HepG2 (cell line): ENCODE data around the gene ART1. TPM values are rescaled to one million over a fixed set of nuclear protein-coding genes. Genes with fewer than 3 reads are reported as not detected.

Source experiments
- ATAC-seq: fragments of 200-7000 bp; cut with Tn5 transposase; 3 replicates; pipeline ENCODE4 v1.9.1; 2020; ENCODE audit warnings: mild to moderate bottlenecking, moderate library complexity
- BruUV-seq: library from RNA; stranded (reverse); fragments of 400-500 nt; replicated peaks from 2 replicates; lab custom pipeline; 2021; lab: Mats Ljungman, UMichigan
- CTCF ChIA-PET: fragments of 300-600 bp; formaldehyde crosslinking; extraction: SDS; loops from one replicate; lab custom pipeline; 2021; ENCODE audit warnings: low total read pairs, inconsistent platforms, low intra/inter-chr PET ratio; lab: Yijun Ruan, JAX
- POLR2A ChIA-PET: fragments of 350-600 bp; sonication (Branson Sonifier 250); formaldehyde crosslinking; loops from one replicate; lab custom pipeline; 2020; ENCODE audit warnings: antibody characterized with exemption, inconsistent platforms; lab: Yijun Ruan, JAX
- DNase-seq: peaks from one replicate; pipeline ENCODE4 v3.0.0-alpha.2; 2015; ENCODE audit warnings: low spot score
- FAIRE-seq: peaks from 3 replicates; lab custom pipeline; 2011; peaks lifted over from hg19 to GRCh38; lab: Jason Lieb, UNC
- H2AFZ ChIP-seq: one replicate; pipeline ENCODE4 v1.6.1; 2011; ENCODE audit warnings: low read length, inconsistent platforms
- H3K27ac ChIP-seq: fragments of 300-600 bp; 3 replicates; pipeline ENCODE4 v1.8.0; 2011; ENCODE audit warnings: mixed run types, mild to moderate bottlenecking, mixed read lengths, low read length, inconsistent platforms; ENCODE audit not compliant: insufficient read depth; ENCODE audit errors: extremely low read length
- H3K27me3 ChIP-seq, 2 experiments: fragments of 200-600 bp in 1 of 2; 2 replicates in 1 of 2; 3 replicates in 1 of 2; pipeline versions ENCODE4 v1.6.0 to v1.8.0; 2011; ENCODE audit warnings: low read length in 2 of 2, mild to moderate bottlenecking in 2 of 2, moderate library complexity in 2 of 2, inconsistent platforms in 1 of 2; ENCODE audit not compliant: insufficient read depth in 2 of 2, control insufficient read depth in 1 of 2
- H3K36me3 ChIP-seq, 2 experiments: fragments of 200-600 bp in 1 of 2; replicated peaks in 1 of 2; 2 replicates in 1 of 2; 3 replicates in 1 of 2; pipeline versions ENCODE4 v1.5.1 to v1.8.0; 2011; ENCODE audit warnings: low read length in 2 of 2, inconsistent platforms in 1 of 2; ENCODE audit not compliant: insufficient read depth in 2 of 2, control insufficient read depth in 1 of 2
- H3K4me1 ChIP-seq: 2 replicates; pipeline ENCODE4 v1.5.1; 2012; ENCODE audit warnings: low read length, inconsistent platforms; ENCODE audit not compliant: insufficient read depth
- H3K4me2 ChIP-seq: 2 replicates; pipeline ENCODE4 v1.6.0; 2011; ENCODE audit warnings: low read depth, low read length, inconsistent platforms
- H3K4me3 ChIP-seq, 3 experiments: fragments of 200-600 bp in 1 of 3; sonication (generic), shearing (Covaris generic) in 1 of 3; replicated peaks in 1 of 3; 2 replicates each; pipeline ENCODE4 v1.5.1; 2011 to 2016; ENCODE audit warnings: low read length in 3 of 3, inconsistent platforms in 2 of 3, low read depth in 2 of 3, mild to moderate bottlenecking in 2 of 3, control low read depth in 1 of 3, mixed read lengths in 1 of 3; ENCODE audit not compliant: insufficient read depth in 1 of 3
- H3K79me2 ChIP-seq: one replicate; pipeline ENCODE4 v1.6.1; 2011; ENCODE audit warnings: low read length, inconsistent platforms; ENCODE audit not compliant: insufficient read depth
- H3K9ac ChIP-seq: 2 replicates; pipeline ENCODE4 v1.6.0; 2011; ENCODE audit warnings: mild to moderate bottlenecking, low read depth, low read length, inconsistent platforms; ENCODE audit not compliant: insufficient read depth
- H3K9me3 ChIP-seq: 2 replicates; pipeline ENCODE4 v1.5.1; 2012; ENCODE audit warnings: mild to moderate bottlenecking, low read length
- H4K20me1 ChIP-seq: 2 replicates; pipeline ENCODE4 v1.6.0; 2011; ENCODE audit warnings: inconsistent platforms, mild to moderate bottlenecking, low read length, moderate library complexity; ENCODE audit not compliant: insufficient read depth
- NFAT5 ChIP-seq: sonication (generic); formaldehyde crosslinking; IDR thresholded peaks from 2 replicates; pipeline ENCODE4 v1.4.0; 2020; ENCODE audit warnings: missing genetic modification reagents
- ZNF34 ChIP-seq: sonication (generic); formaldehyde crosslinking; IDR thresholded peaks from 2 replicates; pipeline ENCODE4 v1.4.0; 2020; ENCODE audit warnings: mild to moderate bottlenecking, missing genetic modification reagents, borderline replicate concordance
- ZNF629 ChIP-seq: sonication (generic); formaldehyde crosslinking; conservative IDR thresholded peaks from 2 replicates; pipeline ENCODE4 v1.5.0; 2020; ENCODE audit warnings: missing genetic modification reagents
- WGBS: methylation state at CpG from one replicate; pipeline ENCODE4 v1.1.6; 2017; ENCODE audit warnings: low lambda C conversion rate; 5-methylcytosine and 5-hydroxymethylcytosine counted together
- in situ Hi-C: cut with HindIII; loops from 2 replicates; pipeline ENCODE4 v1.10.0; 2017; ENCODE audit warnings: low pct_unique_long_range_greater_than_20kb; ENCODE audit not compliant: extremely low pct_ligation_motif_present
- intact Hi-C: fragments of 100-400 bp; cut with micrococcal nuclease; formaldehyde crosslinking; loops from one replicate; pipeline ENCODE4 v1.10.0; 2022; ENCODE audit not compliant: unreplicated experiment
- polyA plus RNA-seq, 8 experiments: library from polyadenylated mRNA; depleted of rRNA in 3 of 8; stranded (reverse) in 7 of 8; unstranded in 1 of 8; fragments of >200 nt; fragmentation: Illumina TruSeq in 4 of 8; extraction: Trizol in 4 of 8; gene quantifications; 2 replicates each; pipeline versions ENCODE4 v1.2.1 to v1.2.3, GENCODE V29; 2011 to 2016; ENCODE audit warnings: low read depth in 4 of 8, missing spikeins in 1 of 8, mixed read lengths in 1 of 8; ENCODE audit not compliant: insufficient read depth in 1 of 8
- total RNA-seq, 5 experiments: library from RNA; depleted of rRNA; stranded (reverse); fragments of >200 nt; fragmentation: Illumina TruSeq; extraction: Trizol; gene quantifications; 2 replicates each; pipeline ENCODE4 v1.2.3, GENCODE V29; 2016; ENCODE audit warnings: low read depth in 1 of 5

ART1 gene
- total and polyA plus RNA-seq, 2 of the 13 experiments (the other 11 are each of a cell fraction or from before 2014, with no cell fraction given), result not detected

- BruUV-seq, result no TSS peak
- Histone ChIP-seq H3K4me1 (no peaks in the 10 kb centered on the region), H3K4me3 (no peak overlapping the region), H3K9me3 (no peaks in the 10 kb centered on the region), H3K36me3 (no peaks in the 10 kb centered on the region), H3K27ac (no peak overlapping the region), H3K27me3 (no peaks in the 10 kb centered on the region; a peak in 3 of 5 replicates), H3K9ac (no peak overlapping the region), H4K20me1 (no peaks in the 10 kb centered on the region; the same call in 1 of the 2 replicates), H3K79me2 (no peaks in the 10 kb centered on the region), H2AFZ (no peak overlapping the region), H3K4me2 (no peak overlapping the region)
- DNase-seq (no peak), ATAC-seq (no peak), FAIRE-seq (no peak)
- CTCF ChIA-PET, result no interaction called here
- POLR2A ChIA-PET, result no interaction called here
- no peak for TF ChIP-seq ZNF34 (CRISPR knock-in tag)
- peak; percentile 67 for TF ChIP-seq ZNF629 (CRISPR knock-in tag)
- no peak for TF ChIP-seq NFAT5
- intact Hi-C loops (no loop called here), in situ Hi-C loops (no loop called here)
- 17% methylated on average over 5 of the region's 5 CpGs for WGBS
These were observed 30.2 kb upstream of the ART1 start for GRCh38 chr11:3614742-3615171.
